Uterus (tissue), 2 donors: ENCODE results near the gene SUCLG2.

ENCODE experiments used
- POLR2A ChIP-seq, 2 donors: fragments of 450-650 bp; IDR thresholded peaks; one replicate each; pipeline ENCODE4 v1.6.1; 2016; ENCODE audit warnings: antibody characterized with exemption in 2 of 2, mild to moderate bottlenecking in 1 of 2, moderate library complexity in 1 of 2
- TF ChIP-seq, protein P1 (sequence below), 4 experiments: fragments of 200-600 bp in 2 of 4; fragments of 450-650 bp in 2 of 4; sonication (generic) in 2 of 4; IDR thresholded peaks; one replicate each; pipeline ENCODE4 v1.5.1; 2016 to 2019; ENCODE audit warnings: antibody characterized with exemption in 4 of 4, mild to moderate bottlenecking in 2 of 4, moderate library complexity in 1 of 4

DNA sequence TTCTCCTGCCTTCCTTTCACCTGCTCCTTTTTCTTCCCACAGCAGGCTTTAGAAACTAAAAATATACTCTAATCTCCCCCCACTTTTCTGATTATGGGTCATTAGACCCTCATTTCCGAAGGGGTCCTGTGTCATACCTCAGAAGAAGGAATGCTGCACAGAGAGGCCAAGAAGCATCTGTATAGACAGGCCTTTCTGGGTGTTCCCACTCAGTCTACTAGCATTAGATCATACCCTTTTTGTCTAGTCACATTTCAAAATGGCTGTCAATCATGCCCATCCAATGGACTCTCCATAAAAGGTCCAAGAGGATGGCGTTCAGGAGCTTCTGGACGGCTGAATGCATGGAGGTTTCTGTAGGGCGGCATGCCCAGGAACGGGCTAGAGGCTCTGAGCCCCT, 192.2 kb downstream of the SUCLG2 start:
- TF ChIP-seq, protein P1, sequence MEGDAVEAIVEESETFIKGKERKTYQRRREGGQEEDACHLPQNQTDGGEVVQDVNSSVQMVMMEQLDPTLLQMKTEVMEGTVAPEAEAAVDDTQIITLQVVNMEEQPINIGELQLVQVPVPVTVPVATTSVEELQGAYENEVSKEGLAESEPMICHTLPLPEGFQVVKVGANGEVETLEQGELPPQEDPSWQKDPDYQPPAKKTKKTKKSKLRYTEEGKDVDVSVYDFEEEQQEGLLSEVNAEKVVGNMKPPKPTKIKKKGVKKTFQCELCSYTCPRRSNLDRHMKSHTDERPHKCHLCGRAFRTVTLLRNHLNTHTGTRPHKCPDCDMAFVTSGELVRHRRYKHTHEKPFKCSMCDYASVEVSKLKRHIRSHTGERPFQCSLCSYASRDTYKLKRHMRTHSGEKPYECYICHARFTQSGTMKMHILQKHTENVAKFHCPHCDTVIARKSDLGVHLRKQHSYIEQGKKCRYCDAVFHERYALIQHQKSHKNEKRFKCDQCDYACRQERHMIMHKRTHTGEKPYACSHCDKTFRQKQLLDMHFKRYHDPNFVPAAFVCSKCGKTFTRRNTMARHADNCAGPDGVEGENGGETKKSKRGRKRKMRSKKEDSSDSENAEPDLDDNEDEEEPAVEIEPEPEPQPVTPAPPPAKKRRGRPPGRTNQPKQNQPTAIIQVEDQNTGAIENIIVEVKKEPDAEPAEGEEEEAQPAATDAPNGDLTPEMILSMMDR (IDR thresholded peaks at IDR 0.05), result no peak
- TF ChIP-seq POLR2A (IDR thresholded peaks at IDR 0.05), result no peak
